NCI-H446 (cell line): ENCODE measurements around the gene FAM53B.
"Not testable (repeated sequence)": the region's sequence is repeated elsewhere in the genome, so short reads cannot be mapped to it uniquely, and the experiment has no call there.

Source experiments
- DNase-seq, 2 experiments: peaks; one replicate each; lab custom pipeline; 2025; lab: John Stamatoyannopoulos, UW

Gene FAM53B, protein sequence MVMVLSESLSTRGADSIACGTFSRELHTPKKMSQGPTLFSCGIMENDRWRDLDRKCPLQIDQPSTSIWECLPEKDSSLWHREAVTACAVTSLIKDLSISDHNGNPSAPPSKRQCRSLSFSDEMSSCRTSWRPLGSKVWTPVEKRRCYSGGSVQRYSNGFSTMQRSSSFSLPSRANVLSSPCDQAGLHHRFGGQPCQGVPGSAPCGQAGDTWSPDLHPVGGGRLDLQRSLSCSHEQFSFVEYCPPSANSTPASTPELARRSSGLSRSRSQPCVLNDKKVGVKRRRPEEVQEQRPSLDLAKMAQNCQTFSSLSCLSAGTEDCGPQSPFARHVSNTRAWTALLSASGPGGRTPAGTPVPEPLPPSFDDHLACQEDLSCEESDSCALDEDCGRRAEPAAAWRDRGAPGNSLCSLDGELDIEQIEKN

GRCh38 chr10:124744102-124745050 lies at the start of gene FAM53B:
FAM53B (minus strand) TSS chr10:124744378; CDS start chr10:124706713, 37,665 bp downstream.
- DNase-seq, result peak in 1 of 2 experiments; percentile 75

GRCh38 chr10:124792998-124793352 lies 48.8 kb upstream of the FAM53B start:
- DNase-seq, result no peak

DNA sequence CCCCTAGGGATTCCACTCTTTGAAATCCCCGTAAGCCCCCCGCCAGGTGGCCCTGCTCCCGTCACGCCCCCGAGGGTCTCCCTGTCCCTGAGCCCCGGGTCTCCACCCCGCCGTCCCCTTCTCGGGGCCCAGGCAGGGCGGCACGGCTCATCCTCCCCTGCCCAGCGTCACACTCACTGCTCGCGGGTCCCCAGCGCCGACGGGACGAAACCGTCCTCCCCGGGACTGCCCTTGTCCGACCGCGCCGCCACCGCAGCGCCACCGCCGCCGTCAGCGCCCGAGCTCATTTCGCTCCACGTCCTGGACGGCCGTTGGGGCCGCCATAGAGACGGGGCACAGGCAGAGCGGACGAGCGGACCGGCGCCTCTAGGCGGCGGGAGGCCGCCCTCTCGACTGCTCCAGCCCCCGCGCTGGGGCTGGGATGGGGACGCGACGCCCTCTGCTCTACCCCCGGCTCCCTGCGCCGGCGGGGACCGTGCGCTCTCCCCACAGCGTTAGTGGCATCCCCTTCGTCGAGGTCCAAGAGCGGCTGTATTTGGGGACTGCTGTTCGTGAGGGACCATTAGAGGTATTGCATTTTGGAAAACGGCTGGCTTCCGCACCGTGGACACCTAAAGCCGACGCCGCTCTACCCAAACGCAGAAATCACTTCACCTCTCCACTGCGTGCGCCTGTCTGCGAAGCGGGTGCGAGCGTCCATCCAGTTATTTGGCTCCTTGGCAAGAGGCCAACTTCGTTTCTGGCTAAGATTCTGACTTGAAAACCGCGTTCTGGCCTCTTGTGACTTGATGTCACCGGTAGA lies 47.6 kb upstream of the FAM53B start, which contains the start of gene EEF1AKMT2:
TSS of gene EEF1AKMT2 (minus strand) at position 341 of the 802 bp plus-strand sequence. CDS start at position 287, 54 bp downstream.
- peak; percentile 28 to 75 for DNase-seq

DNA sequence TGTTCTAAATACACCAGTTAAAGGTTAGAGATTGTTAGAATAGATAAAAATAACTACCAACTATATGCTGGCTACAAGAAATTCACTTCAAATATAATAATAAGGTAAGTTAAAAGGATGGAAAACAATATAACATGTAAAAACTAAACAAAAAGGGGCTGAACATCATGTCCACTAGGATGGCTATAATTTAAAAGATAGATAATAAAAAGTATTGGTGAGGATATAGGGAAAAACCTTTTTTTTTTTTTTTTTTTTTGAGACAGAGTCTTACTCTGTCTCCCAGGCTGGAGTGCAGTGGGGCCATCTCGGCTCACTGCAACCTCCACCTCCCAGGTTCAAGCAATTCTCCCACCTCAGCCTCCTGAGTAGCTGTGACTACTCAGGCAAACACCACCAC lies 38.7 kb upstream of the FAM53B start:
- DNase-seq, result not testable (repeated sequence)

DNA sequence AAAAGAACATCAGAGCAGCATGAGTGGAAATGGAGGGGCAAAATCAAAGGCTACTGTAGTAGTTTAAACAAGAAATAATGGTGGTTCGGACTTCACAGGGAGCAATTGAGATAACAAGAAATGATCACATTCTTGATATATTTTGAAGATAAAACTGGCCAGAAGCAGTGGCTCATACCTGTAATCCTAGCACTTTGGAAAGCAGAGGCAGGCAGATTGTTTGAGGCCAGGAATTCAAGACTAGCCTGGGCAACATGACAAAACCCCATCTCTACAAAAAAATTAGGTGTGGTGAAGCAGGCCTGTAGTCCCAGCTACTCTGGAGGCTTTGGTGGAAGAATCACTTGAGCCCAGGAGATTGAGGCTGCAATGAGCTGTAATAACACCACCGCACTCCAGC lies 24.6 kb upstream of the FAM53B start:
- DNase-seq, result no peak

GRCh38 chr10:124765256-124765655 lies 21.1 kb upstream of the FAM53B start:
- no peak for DNase-seq

GRCh38 chr10:124763267-124763666 lies 19.1 kb upstream of the FAM53B start:
- no peak for DNase-seq

DNA sequence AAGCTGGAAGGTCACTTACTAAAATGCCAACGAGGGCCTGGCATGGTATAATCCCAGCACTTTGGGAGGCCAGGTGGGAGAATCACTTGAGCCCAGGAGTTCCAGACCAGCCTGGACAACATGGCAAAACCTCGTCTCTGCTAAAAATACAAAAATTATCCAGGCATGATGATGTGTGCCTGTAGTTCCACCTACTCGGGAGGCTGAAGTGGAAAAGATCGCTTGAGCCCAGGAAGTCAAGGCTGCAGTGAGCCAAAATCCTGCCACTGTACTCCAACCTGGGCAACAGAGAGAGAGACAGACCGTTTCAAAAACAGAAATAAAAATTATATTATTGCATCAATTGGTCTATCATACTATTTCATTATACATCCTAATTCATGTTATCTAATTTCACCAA lies 18.1 kb upstream of the FAM53B start:
- no peak for DNase-seq

- DNase-seq, result no peak
These were observed 12.2 kb upstream of the FAM53B start for GRCh38 chr10:124756156-124756903.

GRCh38 chr10:124755581-124755980 lies 11.4 kb upstream of the FAM53B start:
- DNase-seq, result no peak

DNA sequence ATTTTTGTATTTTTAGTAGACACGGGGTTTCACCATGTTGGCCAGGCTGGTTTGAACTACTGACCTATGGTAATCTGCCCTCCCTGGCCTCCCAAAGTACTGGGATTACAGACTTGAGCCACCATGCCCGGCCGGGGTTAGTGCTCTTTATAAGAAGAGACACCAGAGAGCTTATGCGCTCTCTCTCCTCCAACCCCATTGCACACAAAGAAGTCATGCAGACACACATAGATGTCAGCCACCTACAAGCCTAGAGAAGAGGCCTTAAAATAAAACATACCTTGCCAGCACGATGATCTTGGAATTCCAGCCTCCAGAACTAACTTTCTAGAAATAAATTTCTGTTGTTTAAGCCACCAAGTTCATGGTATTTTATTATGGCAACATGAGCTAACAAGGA lies 10.0 kb upstream of the FAM53B start:
- no peak for DNase-seq

GRCh38 chr10:124748953-124749645 lies 4.9 kb upstream of the FAM53B start:
- no peak for DNase-seq

- no peak for DNase-seq
These were observed 4.0 kb upstream of the FAM53B start for GRCh38 chr10:124748166-124748565.

DNA sequence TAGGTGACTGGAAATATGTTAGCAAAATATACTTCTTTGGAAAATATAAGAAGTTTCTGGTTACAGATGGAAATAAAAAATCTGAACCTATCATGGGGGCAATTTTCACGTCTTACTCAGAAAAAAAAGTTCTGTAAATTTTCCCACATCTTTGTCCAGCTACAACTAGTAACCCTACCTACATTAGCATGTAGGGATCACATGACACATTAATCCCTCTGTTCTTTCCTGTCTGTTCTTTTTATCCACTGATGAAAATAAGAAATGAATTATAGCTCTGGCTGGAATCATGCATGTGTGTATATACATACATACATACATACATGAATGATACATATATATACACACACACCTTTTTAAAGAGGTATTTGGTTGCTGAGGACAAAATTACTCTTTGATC lies 3.6 kb upstream of the FAM53B start:
- DNase-seq, result no peak

- no peak for DNase-seq
These were observed 2.8 kb upstream of the FAM53B start for GRCh38 chr10:124746992-124747391.

DNA sequence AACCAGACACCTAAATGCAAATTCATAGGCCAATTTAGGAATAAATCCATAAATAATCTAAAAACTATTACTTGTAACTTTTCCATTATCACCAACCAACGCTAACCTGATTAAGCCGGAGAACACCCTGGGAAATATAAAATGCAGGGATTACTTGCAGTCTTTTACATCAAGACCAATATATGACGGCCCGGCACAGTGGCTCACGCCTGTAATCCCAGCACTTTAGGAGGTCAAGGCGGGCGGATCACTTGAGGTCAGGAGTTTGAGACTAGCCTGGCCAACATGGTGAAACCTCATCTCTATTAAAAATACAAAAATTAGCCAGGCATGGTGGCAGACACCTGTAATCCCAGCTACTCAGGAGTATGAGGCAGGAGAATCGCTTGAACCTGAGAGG lies 2.3 kb upstream of the FAM53B start:
- DNase-seq, result not testable (repeated sequence)

- peak in 1 of 2 experiments; percentile 30 for DNase-seq
These were observed 1.5 kb upstream of the FAM53B start for GRCh38 chr10:124745673-124746072.

- no peak for DNase-seq
These were observed 1.1 kb upstream of the FAM53B start for GRCh38 chr10:124745252-124745651.

DNA sequence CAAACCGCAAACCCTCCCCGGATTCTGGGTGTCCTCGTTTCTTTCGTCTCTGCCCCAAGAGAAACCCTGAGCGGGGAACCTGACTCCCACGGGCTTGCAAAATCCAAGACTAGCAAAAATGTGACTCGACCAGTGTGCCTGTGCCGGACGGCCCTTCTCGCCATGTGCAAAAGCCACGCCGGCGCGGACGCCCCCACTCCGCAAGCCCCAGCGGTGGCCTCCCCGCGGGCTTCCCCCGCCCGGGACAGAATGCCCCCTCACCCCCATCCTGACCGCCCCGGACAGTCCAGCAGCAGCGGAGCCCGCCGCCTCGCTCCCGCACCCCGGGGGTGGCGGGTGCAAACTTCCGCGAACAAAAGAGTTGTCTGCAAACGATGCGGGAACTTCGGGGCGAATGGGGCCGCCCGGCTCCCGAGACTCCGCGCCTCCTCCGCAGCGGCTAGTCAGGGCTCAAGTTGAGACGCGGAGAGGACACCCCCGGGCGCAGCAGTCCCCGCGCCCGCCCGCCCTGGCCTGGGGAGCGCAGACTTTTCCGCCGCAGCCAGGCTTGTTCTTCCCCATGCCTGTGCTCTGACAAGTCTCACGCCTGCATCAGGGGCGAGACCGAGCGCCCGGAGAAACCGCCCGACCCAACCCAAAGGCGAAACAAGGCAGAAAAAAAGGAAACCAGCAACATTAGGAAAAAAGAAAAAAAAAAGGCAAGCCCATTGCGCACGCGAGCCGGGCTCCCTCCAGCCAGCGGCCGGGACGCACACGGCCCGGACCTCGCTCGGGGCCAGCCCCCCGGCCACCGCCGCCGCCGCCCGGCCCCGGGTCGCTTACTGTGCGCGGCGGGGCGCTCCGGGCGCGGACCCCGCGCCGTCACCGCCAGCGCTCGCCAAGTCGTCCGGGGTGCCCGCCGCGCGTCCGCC lies 732 bp downstream of the FAM53B start:
- no peak for DNase-seq
